HG03469 (cell line): ENCODE data around the gene SMPD2.
A peak's percentile ranks its signal among the peaks of the same experiment; 100 is the strongest.

Experiments used
- ATAC-seq: cut with Tn5 transposase; IDR thresholded peaks from one replicate; pipeline ENCODE4 v1.9.1; 2021; ENCODE audit warnings: mild to moderate bottlenecking, moderate library complexity, moderate number of reproducible peaks; ENCODE audit not compliant: unreplicated experiment

SMPD2 gene, protein sequence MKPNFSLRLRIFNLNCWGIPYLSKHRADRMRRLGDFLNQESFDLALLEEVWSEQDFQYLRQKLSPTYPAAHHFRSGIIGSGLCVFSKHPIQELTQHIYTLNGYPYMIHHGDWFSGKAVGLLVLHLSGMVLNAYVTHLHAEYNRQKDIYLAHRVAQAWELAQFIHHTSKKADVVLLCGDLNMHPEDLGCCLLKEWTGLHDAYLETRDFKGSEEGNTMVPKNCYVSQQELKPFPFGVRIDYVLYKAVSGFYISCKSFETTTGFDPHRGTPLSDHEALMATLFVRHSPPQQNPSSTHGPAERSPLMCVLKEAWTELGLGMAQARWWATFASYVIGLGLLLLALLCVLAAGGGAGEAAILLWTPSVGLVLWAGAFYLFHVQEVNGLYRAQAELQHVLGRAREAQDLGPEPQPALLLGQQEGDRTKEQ

GRCh38 chr6:109440331-109441068, at the start of gene SMPD2, which contains the start of gene PPIL6:
SMPD2 (plus strand) TSS chr6:109440724; CDS start chr6:109441122, 398 bp downstream.
PPIL6 (minus strand) TSS chr6:109440628; CDS start chr6:109440590, 38 bp downstream.
- ATAC-seq, result peak; percentile 78

DNA sequence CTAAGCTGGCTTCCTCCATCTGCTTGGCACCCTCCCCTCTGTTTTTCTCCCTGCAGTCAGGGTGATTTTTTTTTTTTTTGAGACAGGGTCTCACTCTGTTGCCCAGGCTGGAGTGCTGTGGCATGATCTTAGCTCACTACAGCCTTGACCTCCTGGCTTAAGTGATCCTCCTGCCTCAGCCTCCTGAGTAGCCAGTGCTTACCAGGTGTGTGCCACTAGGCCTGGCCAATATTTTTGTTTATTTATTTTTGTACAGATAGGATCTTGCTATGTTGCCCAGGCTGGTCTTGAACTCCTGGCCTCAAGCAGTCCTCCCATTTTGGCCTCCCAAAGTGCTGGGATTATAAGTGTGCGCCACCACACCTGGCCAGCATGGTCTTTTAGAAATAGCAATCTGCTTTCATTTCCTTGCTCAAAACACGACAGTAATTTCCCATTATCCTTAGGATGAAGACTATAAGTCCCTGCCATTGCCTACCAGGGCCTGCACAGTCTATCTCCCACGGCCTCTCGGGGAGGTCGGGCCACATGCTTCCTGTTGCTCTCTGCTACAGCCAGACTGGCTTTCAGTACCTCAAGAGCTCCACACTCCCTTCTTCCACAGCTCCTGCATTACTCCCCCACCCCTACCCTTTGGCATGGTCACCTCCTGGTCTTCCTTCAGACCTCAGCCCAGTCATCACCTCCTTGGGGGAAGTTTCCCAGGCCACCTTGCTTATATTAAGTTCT, 47.2 kb upstream of the SMPD2 start:
- ATAC-seq, result no peak

- ATAC-seq, result no peak
Measured at GRCh38 chr6:109393886-109394281, 46.6 kb upstream of the SMPD2 start.

DNA sequence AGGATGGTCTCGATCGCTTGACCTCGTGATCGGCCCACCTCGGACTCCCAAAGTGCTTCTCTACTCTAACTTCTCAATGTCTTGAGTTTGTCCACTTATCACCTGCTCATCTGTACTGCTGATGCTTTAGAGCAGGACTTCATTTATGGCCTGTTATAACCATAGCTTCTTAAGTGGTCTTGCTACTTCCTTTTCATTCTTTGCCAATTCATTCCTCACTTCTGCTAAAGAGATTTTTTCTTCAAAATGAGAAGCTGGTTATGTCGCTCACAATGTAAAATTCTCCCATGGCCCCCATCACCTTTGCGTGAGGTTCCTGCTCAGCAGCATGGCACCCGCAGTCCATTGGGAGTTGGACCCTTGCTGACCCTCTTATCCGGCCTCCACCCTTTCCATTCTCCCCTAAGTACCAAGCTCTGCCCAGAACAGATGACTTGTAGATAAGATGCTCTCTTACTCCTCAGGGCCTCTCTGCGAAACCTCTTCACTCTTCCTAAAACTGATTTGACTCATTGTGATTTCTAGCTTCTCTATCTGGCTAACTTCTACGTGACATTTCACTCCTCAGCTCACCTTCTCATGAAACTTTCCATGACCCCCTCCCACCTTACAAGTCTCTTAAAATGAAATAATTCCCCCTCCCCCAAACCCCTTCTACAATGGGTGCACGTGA, 44.3 kb upstream of the SMPD2 start:
- no peak for ATAC-seq

DNA sequence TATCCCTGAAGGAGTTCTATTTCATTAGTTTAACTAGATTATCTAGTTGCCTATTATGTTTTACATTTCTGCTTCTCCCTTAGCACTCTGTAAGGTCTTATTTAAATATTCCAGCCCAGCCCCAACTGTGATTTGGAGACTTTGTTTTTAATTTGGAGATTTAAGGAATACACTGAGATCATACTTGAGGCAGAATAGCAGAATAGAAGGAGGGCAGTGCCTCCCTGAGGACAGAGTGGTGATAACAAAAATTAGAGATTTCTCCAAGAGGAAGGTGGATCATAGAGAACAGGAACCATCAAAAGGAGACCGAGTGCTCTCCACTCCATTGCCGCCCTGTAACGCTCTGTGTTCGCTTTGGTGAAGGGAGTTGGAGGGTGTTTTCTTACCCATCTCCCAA, 43.5 kb upstream of the SMPD2 start:
- no peak for ATAC-seq

- no peak for ATAC-seq
Measured at GRCh38 chr6:109406196-109406595, 34.3 kb upstream of the SMPD2 start.

- ATAC-seq, result no peak
Measured at GRCh38 chr6:109411034-109411433, 29.5 kb upstream of the SMPD2 start.

DNA sequence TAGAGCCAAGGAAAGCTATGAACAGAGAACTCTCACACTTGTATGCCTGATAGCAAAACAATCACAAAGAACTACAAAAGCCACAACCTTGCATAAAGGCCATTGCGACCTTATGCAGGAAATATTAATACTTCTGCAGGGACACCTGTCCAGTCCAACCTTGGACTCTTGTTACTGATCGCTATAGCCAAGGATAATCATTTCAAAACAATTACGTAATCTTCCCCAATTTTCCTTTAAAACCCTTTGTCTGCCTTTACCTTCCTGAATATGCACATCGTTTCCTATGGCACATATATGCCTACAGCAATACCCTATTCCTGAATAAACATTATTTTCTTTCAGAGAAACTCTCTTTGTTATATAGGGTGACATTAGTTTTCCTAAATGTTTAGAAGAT, 22.9 kb upstream of the SMPD2 start:
- ATAC-seq, result no peak

- ATAC-seq, result no peak
Measured at GRCh38 chr6:109420751-109421150, 19.8 kb upstream of the SMPD2 start.

DNA sequence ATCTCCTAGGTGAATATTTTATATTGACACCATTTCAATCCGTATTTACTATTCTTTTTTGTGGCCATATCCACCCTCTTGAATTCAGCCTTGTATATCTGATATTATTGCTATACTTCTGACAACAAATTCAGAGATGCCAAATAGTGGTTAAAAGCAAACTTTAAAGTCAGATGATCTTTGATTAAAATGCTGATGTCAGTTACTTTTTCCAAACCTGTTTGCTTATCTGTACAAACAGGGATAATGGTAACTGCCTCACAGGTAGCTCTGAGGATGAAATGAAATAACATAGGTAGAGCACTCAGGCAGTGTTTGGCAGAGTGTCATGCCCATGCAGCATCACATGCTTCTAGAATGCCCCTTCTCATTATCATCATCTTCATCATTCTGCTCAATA, 19.3 kb upstream of the SMPD2 start:
- ATAC-seq, result no peak

GRCh38 chr6:109424946-109425345, 15.6 kb upstream of the SMPD2 start:
- ATAC-seq, result no peak

DNA sequence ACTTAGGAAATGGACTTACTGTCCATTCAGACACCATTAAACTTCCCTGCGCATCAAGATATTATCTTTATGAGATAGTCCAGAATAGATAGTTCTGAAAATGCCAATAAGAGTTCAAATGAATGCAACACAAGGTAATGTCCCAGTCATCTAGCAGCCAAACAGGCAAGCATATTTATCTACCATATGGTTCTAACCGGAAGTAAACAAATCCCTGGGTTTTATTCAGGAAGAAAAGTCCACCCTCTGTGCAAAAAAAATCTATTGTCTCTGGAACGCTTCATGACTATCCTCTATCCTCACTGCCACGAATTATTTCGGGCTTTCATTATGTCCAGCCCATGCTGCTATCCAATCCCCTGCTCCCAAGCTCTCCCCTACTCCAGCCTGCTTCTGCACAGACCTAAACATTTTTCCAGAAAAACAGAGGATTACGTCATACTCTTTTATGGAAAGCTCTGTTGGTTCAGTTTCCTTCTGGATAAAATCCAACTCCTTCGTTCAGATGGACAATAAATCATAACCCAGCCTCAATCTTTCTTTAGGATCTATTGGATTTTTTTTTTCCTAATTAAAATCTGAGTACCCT, 11.5 kb upstream of the SMPD2 start:
- no peak for ATAC-seq

DNA sequence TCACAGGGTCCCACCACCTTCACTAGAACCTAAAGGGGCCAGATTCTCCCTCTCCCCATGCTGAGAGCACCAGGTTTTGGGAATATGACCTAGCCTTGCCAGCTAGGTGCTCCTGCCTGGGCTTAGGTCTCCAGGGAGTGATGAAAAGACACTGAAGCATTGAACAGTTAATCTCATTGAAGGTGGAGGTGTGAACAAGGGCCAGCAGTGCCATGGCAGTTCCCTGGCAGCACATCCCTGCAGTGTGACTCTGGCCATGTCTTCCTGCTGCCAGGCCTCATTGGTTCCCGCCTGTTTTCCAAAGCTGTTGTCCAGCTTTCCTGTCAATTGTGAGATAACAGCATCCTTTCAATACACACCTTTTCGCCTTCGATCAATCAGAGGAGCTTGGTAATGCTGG, 11.0 kb upstream of the SMPD2 start:
- no peak for ATAC-seq

- ATAC-seq, result no peak
Measured at GRCh38 chr6:109434456-109434855, 6.1 kb upstream of the SMPD2 start.

DNA sequence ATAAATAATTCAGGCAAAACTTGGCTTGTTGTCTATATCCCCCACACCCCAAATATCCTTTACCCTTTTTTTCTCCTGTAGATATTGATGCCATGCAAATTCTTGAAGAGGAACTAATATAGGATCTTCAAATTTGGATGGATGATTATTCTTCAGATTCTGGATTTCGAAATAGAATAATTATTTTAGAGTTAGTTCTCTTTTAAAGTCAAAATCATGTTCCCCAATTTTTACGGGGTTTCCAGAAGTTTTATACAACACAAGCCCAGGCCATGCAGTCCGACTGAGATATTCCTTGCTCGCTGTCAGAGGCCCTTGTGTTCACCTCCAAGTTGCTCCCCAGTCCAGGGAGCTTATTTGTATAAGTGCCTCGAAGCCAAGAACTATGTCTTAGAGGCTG, 4.5 kb upstream of the SMPD2 start:
- ATAC-seq, result no peak

DNA sequence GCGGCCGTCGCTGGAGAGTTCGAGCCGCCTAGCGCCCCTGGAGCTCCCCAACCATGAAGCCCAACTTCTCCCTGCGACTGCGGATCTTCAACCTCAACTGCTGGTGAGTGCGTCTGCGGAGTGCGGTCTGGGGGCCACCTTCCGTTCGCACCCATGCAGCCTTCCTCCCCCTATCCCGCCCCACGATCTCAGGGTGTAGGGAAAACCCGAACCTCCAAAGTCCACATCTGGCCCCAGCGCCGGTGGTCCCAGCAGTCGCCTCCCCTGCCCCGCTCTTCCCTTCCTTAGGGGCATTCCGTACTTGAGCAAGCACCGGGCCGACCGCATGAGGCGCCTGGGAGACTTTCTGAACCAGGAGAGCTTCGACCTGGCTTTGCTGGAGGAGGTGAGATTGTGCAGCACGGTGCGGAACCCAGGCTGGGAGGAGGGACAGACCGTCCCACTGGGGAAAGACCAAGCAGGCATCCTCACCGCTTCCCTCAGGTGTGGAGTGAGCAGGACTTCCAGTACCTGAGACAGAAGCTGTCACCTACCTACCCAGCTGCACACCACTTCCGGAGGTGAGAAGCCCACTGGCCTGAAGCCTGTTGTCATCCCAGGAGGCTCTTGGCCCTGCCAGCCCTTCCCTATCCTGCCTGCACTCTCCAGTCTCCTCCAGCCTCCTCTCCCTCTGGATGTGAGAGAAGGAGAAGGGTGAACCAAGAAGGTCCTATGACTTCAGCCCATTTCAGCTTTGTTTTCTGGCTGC, 719 bp downstream of the SMPD2 start:
- no peak for ATAC-seq

DNA sequence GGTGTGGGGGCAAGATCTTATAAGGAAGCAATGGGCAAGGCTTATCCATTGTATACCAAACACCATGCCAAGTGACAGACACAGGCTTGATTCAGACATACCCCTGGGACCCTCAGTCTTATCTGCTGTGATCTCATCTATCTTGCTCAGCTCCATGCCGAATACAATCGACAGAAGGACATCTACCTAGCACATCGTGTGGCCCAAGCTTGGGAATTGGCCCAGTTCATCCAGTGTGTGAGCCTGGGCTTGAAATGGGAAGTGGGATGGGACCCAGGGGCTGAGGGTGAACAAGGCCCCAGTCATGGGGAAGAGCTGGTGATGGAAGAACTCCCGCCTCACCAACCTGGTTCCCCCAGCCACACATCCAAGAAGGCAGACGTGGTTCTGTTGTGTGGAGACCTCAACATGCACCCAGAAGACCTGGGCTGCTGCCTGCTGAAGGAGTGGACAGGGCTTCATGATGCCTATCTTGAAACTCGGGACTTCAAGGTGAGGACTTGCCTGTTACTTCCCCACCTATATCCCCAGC, 1.9 kb downstream of the SMPD2 start:
- no peak for ATAC-seq

GRCh38 chr6:109443425-109443950, 3.0 kb downstream of the SMPD2 start:
- ATAC-seq, result no peak

- no peak for ATAC-seq
Measured at GRCh38 chr6:109445382-109445781, 4.9 kb downstream of the SMPD2 start.
